ENCODE data around the gene LRRFIP1.

LRRFIP1 gene

DNA sequence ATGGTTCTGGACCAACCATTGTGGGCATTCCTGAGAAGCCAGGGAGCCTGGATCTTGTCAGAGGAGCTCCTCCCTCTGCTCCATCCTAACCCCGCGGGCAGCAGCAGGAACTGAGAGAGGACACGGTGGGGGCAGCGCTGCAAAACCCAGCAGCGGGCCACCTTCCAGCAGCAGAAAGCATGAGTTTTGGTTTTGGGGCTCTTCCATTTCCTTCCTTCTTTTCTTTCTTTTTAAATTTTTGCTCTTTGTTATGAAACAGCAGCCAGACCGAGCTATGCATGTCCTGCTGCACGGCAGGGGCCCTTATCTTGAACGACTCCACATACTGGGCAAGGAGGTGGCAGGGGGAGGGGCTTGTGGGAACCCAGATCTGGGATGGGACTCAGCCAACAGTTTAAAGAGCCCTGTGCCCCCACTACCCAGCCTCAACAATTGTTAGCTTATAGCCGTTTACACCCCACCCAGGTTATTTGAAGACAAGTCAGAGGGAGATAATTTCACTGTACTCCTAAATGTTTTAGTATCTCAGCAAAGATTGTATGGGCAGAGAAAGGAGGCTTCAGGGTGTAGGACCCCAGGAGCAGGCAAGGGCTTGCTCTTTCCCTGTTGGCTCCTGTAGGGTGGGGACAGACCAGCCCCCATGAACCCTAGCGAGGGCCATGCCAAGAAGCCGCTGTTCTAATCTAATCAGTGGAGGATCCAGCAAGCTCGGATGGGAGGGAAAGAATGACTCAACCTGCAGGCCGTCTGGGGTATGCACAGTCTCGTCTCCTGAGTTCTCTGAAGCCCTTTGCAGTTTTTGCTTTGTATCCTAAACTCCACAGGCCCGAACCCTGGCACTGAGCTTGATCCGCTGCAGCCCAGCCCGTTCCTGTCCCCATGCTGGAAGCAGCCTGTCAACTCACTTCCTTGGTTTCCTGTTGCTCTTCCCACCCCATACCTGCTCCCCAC is 75.3 kb downstream of the LRRFIP1 start:
- DNase-seq, result peak; percentile 59 to 80 (median 74)

DNA sequence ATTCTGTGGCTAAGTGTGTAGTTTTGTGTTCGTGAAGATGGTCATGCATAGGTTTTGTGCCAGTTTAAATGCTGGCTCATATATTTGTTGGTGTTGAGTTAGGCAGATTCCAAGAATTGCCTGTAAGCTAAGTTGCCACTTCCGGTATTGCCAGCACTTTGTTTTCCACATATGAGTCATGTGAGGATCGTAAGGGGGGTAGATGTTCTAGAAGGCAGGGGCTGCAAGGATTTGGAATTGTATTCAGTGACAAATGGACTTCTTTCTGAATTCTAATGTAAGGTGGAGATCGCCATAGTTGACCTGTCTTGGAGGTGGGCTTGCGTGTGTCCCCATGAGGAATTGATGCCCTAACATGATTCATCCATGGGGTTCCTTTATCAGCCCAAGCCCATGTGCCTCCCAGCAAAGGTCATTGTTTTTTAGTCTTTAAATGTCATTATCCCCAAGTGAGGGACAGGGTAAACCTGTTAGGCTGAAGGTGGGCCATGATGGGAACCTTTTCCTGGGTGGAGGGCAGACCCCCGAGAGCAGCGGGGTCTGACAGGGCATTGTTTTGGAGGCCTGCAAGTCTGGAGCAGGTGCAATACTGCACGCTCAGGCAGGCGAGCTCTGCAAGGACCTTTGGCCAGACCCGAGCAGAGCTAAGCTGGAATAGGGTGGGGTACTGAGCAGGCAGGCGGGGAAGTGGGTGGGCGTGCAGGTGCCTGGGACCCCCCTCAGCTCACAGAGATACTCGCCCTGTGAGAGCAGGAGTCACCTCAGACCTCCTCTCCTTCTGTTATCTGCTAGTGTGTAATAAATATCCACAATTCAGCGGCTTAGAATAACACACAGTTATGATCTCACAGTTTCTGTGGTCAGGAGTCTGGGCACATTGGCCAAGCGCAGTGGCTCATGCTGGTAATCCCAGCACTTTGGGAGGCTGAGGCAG is 77.4 kb downstream of the LRRFIP1 start:
- peak; percentile 53 to 73 (median 66) for DNase-seq

DNA sequence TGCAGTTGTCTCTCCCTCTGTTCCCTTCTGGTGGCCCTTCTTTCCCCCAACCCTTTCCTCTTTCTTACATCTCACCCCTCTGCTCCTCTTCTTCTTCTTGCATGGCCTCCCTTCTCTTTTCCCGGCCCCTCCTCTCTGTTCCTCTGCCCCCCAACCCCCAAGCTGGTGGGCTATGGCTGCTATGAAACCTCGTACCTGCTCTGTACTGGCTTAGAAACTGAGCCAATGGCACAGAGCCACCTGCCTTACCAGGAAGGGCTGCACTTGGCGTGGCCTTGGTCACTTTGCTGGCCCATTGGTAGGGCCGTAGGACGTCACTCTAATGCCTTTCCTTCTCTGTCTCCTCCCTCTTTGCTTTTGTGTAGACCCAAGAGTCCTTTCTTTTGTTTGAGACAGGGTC is 78.9 kb downstream of the LRRFIP1 start:
- no peak for DNase-seq

DNA sequence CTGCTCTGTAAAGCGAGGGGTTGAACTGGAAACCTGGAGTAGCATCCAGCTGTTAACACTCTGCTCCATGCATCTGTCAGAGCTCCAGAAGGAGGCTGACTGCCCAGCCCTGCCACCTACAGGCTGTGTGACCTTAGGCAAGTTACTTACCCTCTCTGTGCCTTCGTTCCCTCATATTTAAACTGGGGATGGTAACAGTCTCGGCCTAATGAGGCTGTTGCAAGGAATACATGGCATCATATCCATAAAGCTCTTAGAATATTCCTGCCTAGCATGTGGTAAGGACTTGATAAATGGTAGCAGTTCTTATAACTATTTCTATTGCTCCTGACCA is 80.6 kb downstream of the LRRFIP1 start:
- DNase-seq, result no peak

DNA sequence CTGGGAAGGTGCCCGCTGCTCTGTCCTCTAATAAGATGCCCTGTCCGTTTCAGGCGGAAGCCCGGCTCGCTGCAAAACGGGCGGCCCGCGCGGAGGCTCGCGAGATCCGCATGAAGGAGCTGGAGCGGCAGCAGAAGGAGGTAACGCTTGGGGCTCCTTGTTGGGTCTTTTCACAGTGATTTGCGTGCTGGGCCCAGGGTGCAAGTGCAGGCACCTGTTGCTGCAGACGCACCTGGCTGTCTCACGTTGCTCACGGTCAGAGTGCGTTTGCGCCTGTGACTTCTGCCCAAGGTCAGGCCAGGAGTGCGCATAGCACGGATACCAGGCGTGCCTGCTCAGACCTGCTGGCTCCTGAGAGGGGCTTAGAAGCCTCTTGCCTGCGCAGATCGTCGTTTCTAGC is 81.1 kb downstream of the LRRFIP1 start:
- no peak for DNase-seq

DNA sequence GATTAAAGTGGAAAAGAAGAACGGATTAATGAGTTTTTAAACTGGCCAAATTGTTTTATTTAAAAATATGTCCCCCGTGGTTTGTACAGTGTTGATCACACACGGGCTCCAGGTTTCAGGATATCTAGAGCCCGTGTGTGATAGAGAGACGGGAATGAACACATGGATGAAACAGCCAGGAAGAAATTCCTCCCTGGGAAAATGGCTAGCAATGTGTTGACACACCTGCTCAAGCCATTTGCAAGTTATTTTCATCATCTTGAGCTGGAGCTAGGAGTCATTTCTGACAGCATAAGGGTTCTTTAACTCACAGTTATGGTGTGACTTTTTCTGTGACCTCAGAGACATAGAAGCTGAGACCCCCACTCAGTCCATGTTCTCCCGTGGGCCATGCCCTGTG is 81.6 kb downstream of the LRRFIP1 start:
- no peak for DNase-seq

GRCh38 chr2:237711458-237712150 is 84.2 kb downstream of the LRRFIP1 start:
- DNase-seq, result no peak

DNA sequence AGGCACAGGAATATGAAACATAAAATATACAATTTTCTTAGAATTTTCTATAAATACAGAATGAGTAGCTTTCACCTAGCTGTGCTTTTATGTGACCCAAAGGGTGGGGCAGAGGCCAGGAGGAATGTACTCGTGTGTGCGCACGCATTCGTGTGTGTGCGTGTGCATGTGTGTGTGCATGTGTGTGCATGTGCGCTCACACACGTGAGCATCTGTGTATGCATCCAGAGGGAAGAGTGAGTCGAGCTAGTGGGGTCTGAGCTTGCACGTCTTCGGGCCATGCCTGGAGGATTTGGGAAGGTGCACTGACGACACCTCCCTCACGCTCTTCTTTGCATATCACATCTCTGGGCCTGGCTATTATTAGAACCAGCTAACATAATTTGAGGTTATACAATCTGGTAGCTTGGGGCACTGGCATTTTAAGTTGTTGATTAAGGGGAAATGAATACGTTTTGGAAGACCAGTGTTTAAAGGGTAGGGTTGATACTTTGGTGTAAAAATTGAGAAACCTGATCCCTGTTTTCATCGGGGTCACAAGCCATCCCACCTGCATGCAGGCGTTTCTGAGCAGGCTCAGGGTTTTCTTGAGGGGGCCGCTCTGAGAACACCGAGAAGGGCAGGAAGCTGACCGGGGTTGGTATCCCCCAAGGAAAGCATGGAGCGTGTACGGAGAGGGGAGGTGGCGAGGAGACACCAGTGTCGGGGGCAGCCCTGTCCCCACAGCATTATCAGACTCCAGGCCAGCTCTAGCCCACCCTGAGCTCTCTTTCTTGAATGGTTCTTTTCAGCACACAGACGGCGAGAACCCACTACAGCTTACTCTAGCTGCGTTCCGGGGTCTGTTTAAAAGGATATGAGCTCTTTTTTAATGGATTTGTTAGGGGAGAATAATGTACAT is 85.3 kb downstream of the LRRFIP1 start:
- no peak for DNase-seq

DNA sequence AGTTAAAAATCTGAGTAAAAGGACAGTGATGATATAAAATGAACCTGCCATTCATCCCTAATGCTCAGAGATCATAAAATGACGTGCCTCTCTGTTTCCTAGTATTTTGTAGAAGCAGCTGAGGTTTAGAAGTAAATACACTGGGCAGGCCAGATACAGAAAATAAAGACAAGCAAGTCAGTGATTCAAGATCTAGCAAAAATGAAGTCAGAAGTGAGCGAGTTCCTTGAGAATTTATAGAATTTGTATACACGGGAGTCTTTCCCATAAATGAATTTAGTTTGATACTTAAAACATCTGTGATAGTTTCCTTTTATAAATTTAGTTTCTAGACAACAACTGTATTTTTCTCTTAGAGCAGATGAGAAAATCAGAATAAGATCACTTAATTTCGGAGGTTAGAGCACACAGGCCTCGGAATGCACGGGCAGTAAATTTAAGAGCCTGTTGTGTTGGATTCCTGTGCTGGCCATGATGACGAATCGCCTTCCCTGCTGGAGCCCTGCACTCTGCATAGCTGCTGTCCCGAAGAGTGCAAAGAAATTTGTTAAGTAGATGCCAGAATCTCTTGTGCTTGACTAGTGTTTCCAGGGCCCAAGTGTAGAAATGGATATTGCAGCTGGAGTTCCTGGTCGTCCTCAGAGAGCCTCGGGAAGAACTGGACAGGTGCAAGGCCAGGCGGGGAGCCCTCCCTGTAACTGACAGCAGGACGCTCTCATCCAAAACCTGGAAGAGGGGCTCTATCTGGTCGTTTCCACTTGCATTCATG is 87.5 kb downstream of the LRRFIP1 start:
- no peak for DNase-seq

- DNase-seq, result peak; percentile 41 to 80 (median 64)
Observed at GRCh38 chr2:237715459-237715947, 88.1 kb downstream of the LRRFIP1 start.

DNA sequence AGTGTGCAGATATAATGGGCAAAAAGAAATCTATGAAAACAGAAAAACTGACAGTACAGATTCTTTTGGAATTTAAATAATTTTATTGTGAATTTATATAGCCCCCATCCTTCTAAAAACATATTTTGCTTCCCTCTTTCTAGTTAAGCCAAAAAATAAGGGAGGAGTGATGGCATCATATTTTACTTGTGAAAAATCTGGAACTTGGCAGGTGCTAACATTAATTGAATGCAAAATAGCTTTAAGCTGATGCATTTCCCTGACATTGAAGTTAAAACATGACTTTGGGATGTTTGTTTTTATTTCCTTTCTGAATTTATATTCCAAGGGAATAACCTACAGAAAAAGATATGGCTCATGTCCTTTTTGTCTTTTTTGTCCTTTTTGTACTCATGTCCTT is 88.6 kb downstream of the LRRFIP1 start:
- DNase-seq, result no peak

DNA sequence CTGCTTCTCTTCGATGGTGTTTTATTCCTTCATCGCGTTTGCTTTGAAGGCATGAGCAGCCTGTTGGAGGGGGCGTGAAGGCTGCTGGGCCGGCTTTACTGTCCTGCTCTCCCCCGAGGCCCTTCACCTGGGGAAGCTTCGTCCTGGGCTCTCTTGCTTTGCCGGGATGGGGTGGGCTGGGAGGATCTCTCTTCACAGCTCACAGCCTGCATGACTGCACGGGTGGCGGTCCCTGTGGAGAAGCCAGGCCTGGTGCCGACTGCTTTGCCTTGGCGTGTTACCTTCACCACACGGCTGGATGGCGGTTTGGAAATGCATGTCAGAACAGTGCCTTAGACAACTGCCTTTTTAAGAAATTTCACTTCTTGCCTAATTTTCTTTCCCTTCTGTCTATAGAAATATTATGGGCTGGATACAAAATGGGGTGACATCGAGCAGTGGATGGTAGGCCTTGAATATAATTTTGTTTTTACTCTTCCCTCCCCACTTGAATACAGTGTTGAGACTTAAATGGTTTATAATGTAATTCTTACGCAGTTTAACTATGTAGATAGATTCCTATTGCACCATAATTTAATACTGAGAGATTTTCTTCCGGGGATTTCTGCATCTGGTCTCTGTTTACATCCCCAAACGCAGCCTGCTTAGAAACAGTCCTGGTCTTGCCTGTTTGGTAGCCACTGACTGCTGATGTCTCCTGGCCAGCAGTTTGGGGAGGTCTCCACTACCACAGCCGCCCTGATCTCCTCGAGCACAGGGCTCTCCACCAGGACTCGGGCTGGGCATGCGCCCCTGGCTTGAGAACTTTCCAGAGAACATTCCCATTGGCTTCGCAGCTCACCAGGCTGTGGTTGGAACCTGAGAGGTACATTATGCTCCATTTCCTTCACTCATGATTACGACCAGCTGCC is 90.2 kb downstream of the LRRFIP1 start:
- no peak for DNase-seq

- no peak for DNase-seq
Observed at GRCh38 chr2:237718277-237718634, 90.9 kb downstream of the LRRFIP1 start.

DNA sequence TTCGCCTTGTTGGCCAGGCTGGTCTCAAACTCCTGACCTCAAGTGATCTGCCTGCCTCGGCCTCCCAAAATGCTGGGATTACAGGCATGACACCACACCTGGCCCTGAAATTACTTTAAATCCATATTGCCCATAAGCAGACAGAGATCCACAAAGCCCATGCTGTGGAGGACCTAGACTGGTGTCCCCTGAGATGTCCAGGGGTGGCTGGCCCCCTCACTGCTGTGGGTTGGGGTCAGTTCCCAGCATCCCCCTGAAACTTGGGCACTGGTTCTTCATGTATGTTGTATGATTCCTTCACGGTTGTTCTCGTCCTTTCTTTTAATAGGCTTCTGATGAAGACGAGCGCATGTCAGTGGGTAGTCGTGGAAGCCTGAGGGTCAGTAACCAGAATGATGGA is 93.1 kb downstream of the LRRFIP1 start:
- DNase-seq, result no peak

GRCh38 chr2:237720957-237721356 is 93.6 kb downstream of the LRRFIP1 start:
- DNase-seq, result no peak

DNA sequence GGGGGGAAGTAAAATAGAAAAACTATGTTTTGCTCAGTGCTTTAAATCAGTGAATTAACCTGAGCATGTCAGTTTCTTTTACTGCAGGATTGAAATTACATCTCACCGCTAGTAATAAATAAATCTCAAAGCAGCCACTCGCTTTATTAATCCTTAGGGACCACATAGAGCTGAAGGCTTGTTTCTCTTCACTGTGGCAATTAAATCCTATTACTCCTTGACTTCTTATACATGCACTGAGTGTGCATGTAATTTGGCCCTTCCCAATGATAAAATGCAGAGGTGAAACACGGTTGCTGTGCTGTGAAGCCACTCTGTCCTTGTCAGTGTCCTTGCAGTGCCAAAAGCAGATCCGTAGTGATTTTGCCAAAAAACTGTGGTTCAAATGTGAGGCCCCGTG is 94.1 kb downstream of the LRRFIP1 start:
- DNase-seq, result no peak

DNA sequence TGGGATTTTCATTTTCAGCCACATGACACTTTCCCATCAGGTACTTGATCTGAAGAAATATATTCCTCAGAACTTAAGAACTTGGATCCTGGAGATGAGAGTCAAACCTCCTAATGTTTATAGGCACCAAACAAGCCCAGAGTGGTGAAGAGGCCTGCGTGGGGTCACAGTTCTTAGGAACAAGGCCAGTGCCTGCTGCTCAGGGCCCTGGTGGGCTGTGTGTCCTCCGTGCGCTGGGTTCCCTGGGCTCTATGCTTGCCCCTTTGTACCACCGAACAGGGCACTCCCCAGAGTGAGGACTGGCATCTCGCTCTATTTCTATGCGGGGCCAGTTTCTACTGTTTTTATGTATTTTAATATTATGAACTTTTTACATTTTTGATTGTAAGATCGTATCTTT is 95.2 kb downstream of the LRRFIP1 start:
- no peak for DNase-seq

- DNase-seq, result no peak
Observed at GRCh38 chr2:237723023-237723422, 95.6 kb downstream of the LRRFIP1 start.

- DNase-seq, result peak in 2 of 4 experiments; percentile 21 to 34
Observed at GRCh38 chr2:237723602-237724001, 96.2 kb downstream of the LRRFIP1 start.

Data from suppressor macrophage (primary cell).